ENCODE measurements around the gene CNTN3. TPM values are rescaled to one million over a fixed set of nuclear protein-coding genes. Genes with fewer than 3 reads are reported as not detected.

Gene CNTN3
- total RNA-seq, 4 donors from 2014 or later: 0.38 TPM; not detected in 3

DNA sequence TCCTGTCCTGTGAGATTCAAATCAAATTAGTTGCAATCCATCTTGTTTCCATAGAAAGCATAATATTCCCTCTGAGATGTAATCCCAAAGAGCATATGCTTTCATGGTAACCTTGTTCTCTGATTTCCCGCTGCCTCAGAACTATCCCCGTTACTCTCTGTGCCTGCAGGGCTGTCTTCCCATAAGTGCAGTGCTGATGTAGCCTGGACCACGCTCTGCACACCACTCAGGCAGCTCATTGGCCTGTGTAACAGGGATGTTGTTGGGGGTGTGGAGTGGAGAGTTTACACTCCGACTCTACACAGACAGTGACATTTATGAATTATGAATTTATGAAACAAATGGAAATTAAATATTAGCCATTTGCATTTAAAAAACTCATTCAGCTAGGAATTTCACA, 33.6 kb upstream of the CNTN3 start:
- no peak overlapping the region for H3K27ac ChIP-seq
- TF ChIP-seq, protein P1, sequence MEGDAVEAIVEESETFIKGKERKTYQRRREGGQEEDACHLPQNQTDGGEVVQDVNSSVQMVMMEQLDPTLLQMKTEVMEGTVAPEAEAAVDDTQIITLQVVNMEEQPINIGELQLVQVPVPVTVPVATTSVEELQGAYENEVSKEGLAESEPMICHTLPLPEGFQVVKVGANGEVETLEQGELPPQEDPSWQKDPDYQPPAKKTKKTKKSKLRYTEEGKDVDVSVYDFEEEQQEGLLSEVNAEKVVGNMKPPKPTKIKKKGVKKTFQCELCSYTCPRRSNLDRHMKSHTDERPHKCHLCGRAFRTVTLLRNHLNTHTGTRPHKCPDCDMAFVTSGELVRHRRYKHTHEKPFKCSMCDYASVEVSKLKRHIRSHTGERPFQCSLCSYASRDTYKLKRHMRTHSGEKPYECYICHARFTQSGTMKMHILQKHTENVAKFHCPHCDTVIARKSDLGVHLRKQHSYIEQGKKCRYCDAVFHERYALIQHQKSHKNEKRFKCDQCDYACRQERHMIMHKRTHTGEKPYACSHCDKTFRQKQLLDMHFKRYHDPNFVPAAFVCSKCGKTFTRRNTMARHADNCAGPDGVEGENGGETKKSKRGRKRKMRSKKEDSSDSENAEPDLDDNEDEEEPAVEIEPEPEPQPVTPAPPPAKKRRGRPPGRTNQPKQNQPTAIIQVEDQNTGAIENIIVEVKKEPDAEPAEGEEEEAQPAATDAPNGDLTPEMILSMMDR (IDR thresholded peaks at IDR 0.05): no peak
- no peak for TF ChIP-seq POLR2A (IDR thresholded peaks at IDR 0.05)
- intact Hi-C loops (cut with DNase I): no loop called here
- H3K4me1 ChIP-seq: no peaks in the 10 kb centered on the region
- WGBS, 2 donors: 68 to 81% methylated on average over 4 of the region's 4 CpGs
- H3K27me3 ChIP-seq: no peaks in the 10 kb centered on the region
- no peaks in the 10 kb centered on the region for H3K36me3 ChIP-seq
- H3K9me3 ChIP-seq: no peaks in the 10 kb centered on the region
- H3K4me3 ChIP-seq: no peak overlapping the region
- DNase-seq: no peak

- H3K4me3 ChIP-seq: no peak overlapping the region
- no peaks in the 10 kb centered on the region for H3K36me3 ChIP-seq
- no peaks in the 10 kb centered on the region for H3K9me3 ChIP-seq
- TF ChIP-seq, protein P1 (IDR thresholded peaks at IDR 0.05): no peak
- no peak for TF ChIP-seq POLR2A (IDR thresholded peaks at IDR 0.05)
- 45 to 85% methylated on average over 1 of the region's 1 CpG for WGBS, 2 donors
- H3K4me1 ChIP-seq: no peaks in the 10 kb centered on the region
- no peaks in the 10 kb centered on the region for H3K27me3 ChIP-seq
- DNase-seq: no peak
- no peak overlapping the region for H3K27ac ChIP-seq
- intact Hi-C loops (cut with DNase I): no loop called here
Observed at GRCh38 chr3:74646094-74646493, 31.6 kb upstream of the CNTN3 start.

- DNase-seq: no peak
- peak overlapping the region in 2 of 4 donors; percentile 17 to 48 for H3K27ac ChIP-seq
- intact Hi-C loops (cut with DNase I): no loop called here
Observed at GRCh38 chr3:74643636-74644035, 29.2 kb upstream of the CNTN3 start.

DNA sequence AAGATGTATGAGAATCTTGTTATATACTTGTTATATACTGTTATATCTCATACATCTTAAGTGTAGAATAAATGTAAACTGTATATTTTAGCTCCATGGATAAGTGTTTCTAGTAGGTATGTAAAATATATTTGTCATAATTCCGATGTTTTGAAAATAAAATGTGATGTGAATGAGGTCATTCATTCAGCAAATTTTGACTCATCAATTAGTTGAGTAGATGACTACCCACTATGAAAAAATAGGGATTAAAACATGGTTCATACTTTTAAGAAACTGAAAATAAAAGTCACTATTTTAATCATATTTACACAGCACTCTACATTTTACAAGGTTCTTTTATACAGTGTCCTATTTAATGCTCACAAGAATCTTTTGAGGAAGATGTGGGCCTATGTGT, 28.4 kb upstream of the CNTN3 start:
- no peaks in the 10 kb centered on the region for H3K36me3 ChIP-seq
- H3K4me1 ChIP-seq: no peaks in the 10 kb centered on the region
- H3K9me3 ChIP-seq: no peaks in the 10 kb centered on the region
- no peaks in the 10 kb centered on the region for H3K27me3 ChIP-seq
- H3K4me3 ChIP-seq: no peak overlapping the region
- peak overlapping the region in 1 of 4 donors; percentile 17 for H3K27ac ChIP-seq
- intact Hi-C loops (cut with DNase I): no loop called here
- no peak for DNase-seq
- 67 to 81% methylated on average over 1 of the region's 1 CpG for WGBS, 2 donors
- TF ChIP-seq POLR2A (IDR thresholded peaks at IDR 0.05): no peak
- TF ChIP-seq, protein P1 (IDR thresholded peaks at IDR 0.05): no peak

More at GRCh38 chr3:74643636-74644035, 29.2 kb upstream of the CNTN3 start:
- WGBS, 2 donors: 38 to 53% methylated on average over 5 of the region's 5 CpGs
- no peak overlapping the region for H3K4me3 ChIP-seq
- no peaks in the 10 kb centered on the region for H3K27me3 ChIP-seq
- no peaks in the 10 kb centered on the region for H3K4me1 ChIP-seq
- no peaks in the 10 kb centered on the region for H3K36me3 ChIP-seq
- TF ChIP-seq, protein P1 (IDR thresholded peaks at IDR 0.05): no peak
- TF ChIP-seq POLR2A (IDR thresholded peaks at IDR 0.05): no peak
- H3K9me3 ChIP-seq: no peaks in the 10 kb centered on the region

GRCh38 chr3:74640211-74640610, 25.8 kb upstream of the CNTN3 start:
- no peak for TF ChIP-seq POLR2A (IDR thresholded peaks at IDR 0.05)
- TF ChIP-seq, protein P1 (IDR thresholded peaks at IDR 0.05): no peak
- intact Hi-C loops (cut with DNase I): no loop called here

More at GRCh38 chr3:74640211-74640610, 25.8 kb upstream of the CNTN3 start:
- Histone ChIP-seq H3K4me3 (no peak overlapping the region), H3K9me3 (no peaks in the 10 kb centered on the region), H3K27ac (no peak overlapping the region), H3K36me3 (no peaks in the 10 kb centered on the region), H3K27me3 (no peaks in the 10 kb centered on the region), H3K4me1 (no peaks in the 10 kb centered on the region)
- no peak for DNase-seq

All from esophagus squamous epithelium (tissue), 5 donors.